NCI-H2227 (cell line): ENCODE results near the gene NASP.
"Not testable (repeated sequence)": the region's sequence is repeated elsewhere in the genome, so short reads cannot be mapped to it uniquely, and the experiment has no call there.

Experiments
- DNase-seq: peaks from one replicate; lab custom pipeline; 2025; ENCODE audit not compliant: unreplicated experiment; lab: John Stamatoyannopoulos, UW

NASP gene

GRCh38 chr1:45569962-45570581, 13.8 kb upstream of the NASP start:
- DNase-seq: peak; percentile 85

- no peak for DNase-seq
Measured at GRCh38 chr1:45570631-45571030, 13.2 kb upstream of the NASP start.

DNA sequence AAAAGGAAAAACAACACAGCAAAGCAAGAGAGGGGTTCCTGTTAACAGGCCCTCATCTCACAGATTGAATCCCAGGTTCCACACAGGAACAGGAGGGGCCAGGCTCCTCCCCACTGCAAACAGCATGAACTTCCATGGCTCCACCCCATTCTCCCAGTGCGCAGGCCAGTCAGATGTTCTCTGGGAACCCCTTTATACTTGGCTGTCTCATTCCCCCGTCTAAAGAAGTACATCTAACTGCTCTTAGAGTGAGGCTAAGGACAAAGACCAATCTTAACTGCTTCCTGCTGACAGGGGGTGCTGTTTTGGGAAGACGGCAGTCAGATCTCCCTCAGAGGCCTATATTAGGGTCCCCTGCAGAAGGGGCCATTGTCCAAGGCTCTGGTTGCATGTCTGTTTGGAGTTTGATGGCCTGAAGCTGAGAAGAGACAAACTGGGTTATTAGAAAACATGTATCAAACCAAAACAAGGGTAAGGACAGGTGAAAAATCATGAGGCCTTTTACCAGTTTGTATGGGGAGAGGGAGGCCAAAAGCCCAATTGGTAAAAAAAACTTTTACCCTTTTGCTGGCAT, 10.5 kb upstream of the NASP start:
- DNase-seq: no peak

DNA sequence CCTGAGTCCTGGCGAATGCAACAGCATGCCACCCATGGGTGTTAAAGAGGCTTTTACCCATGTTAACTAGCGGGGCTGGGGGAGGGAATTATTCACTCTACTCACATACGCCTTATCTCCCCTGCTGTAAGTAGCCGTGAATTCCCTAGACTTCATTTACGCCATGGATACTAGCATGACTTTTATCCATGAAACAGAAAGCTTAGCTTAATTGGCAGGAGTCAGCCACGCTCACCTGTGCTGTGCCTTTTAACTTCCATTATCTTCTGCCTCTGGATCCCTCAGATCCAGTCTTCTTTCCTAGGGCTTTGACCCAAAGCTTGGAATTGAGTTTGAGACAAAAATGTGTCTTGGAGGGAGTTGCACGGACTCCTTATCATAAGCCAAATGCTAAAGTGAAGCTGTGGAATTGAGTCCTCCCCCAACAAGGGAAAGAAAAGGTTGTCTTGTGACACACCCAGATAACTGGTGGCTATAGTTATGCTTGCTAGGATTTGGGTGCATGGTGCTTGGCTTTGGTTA, 9.7 kb upstream of the NASP start:
- DNase-seq: no peak

DNA sequence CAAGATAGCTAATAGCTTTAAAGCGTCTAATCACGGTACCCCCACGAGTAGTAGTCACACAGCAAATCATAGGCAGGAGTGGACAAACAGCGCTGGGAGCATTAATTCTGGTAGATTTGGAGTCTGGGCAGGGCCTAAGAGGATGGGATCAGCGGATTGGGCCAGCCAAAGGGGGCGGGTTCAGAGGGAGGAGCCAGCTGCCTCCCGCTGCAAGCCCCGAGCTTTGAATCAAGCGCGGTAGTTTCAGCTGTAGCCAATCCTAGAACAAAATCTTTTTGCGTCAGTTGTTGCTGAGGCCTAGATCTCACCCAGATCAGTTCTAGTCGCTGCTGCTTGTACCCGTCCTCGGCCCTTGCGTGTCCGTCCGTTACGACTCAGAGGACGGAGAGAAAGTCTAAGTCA, 576 bp upstream of the NASP start:
- DNase-seq: peak; percentile 97

DNA sequence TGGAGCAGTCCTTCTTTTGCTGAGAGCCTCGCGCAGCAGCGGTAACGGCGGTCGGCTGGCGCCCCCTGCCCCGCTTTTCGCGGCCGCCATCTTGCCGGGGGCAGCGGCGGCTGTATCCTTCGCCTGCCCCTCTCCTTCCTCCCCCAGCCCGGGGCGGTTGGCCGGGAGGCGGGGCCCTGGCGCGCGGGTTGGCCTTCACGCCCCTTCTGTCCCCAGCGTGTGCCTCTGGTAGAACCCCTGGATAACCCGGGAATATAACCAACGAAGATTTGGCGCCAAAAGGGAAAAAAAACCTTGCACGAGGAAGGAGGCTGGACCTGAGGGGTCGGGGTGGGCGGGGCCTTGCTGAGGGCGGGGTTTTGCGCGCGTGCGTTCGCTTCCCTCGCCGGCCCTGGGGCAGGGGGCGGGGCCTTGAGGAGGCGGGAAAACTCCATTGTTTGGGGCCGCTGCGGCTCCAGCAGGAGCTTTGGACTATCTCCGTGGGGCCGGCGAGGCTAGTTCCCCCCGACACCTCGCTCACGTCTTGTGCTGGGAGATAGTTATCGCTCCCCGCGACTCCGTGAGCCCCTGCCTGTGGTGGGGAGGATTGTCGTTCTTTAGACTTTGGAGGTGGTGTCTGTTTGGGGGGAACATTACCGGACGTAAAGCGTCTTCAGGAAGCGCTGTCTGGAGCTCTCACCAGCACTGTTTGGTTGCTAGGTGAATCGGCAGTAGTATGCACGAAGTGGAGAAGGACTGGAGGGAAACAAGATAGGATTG, 689 bp downstream of the NASP start:
- peak; percentile 96 for DNase-seq

GRCh38 chr1:45585110-45585426, 1.2 kb downstream of the NASP start:
- no peak for DNase-seq

DNA sequence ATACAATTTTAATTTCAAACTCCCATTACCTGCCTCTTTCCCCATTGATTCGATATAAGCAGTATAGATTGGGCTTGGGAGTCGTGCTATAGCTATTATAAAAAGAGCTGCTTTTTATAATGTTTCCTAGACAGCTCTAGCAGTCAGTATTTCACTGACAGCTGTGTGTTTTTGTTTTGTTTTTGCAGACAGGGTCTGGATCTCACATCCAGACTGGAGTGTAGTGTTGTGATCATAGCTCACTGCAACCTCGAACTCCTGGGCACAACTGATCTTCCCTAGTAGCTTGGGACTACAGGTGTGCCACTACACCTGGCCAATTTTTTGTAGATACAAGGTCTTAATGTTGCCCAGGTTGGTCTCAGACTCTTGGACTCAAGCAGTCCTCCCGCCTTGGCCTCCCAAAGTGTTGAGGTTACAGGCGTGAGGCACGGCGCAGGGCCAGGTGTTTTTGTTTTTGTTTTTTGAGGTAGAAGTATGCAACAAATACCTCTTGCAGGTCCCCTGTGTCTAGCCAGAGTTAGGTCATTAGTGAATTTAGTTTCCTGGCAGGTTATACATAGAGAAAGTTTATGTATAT, 1.7 kb downstream of the NASP start:
- DNase-seq: no peak

GRCh38 chr1:45586769-45587168, 2.9 kb downstream of the NASP start:
- no peak for DNase-seq

- DNase-seq: no peak
Measured at GRCh38 chr1:45589861-45590260, 6.0 kb downstream of the NASP start.

- no peak for DNase-seq
Measured at GRCh38 chr1:45594412-45594811, 10.6 kb downstream of the NASP start.

GRCh38 chr1:45596765-45597164, 12.9 kb downstream of the NASP start:
- not testable (repeated sequence) for DNase-seq

- DNase-seq: no peak
Measured at GRCh38 chr1:45604239-45604638, 20.4 kb downstream of the NASP start.

GRCh38 chr1:45607404-45608074, 23.7 kb downstream of the NASP start:
- no peak for DNase-seq

DNA sequence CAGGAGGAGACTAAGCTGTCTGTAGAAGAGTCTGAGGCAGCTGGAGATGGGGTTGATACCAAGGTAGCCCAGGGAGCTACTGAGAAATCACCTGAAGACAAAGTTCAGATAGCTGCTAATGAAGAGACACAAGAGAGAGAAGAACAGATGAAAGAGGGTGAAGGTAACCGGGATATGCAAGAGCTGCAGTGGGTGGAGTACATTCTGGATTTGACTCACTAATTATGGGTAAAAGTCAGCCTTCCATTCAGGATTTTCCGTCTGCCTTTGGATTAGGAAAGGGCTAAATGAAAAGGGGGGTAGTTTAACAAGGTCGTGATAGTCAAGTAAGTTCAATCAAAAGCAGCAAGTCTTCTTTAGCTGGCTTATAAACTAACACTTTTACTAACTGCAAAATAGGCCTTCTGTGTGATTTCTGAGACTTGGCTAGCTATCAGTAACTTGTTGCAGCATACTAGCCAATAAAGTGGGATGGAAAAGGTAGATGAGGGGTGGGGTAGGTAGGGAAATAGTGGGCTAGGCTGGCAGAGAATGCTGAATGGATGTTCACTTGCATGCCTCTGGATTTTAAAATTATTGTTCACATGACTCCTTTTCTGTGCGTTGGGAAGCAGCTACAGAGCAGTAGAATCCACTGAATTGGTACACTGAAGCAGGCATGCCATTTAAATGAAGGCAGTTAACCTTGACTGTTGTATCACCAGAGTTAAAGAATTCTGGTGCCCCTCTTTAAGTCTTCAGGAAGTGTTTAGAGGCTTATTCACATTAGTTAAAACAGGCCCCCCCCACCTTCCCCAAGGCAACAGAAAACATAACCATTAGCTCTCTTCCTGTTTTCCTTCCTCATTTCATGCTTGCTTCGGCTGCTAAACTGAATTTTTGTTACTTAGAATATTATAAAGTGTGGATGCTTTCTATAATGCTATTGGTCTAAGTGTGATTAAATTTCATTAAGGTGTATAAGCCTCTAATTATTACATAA, 24.6 kb downstream of the NASP start:
- DNase-seq: no peak

DNA sequence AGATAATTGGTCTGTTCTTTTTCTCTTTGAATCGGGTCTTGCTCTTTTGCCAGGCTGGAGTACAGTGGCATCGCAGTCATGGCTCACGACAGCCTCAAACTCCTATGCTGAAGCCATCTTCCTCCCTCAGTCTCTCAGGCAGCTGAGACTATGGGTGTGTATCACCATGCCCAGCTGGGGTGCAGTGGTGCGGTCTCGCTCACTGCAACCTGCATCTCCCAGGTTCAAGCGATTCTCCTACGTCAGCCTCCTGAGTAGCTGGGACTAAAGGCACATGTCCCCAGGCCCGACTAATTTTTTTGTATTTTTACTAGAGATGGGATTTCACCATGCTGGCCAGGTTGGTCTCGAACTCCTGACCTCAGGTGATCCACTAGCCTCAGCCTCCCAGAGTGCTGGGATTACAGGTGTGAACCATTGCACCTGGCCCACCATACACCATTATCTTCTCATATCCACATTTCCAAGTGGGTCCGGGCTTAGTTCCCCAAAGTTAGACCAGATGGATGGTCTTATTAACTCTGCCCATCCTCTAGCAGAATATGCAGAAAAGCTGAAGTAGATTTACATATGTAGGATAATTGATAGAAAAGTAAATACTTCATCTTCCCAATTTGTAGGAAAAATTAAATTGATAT, 26.9 kb downstream of the NASP start:
- DNase-seq: no peak

DNA sequence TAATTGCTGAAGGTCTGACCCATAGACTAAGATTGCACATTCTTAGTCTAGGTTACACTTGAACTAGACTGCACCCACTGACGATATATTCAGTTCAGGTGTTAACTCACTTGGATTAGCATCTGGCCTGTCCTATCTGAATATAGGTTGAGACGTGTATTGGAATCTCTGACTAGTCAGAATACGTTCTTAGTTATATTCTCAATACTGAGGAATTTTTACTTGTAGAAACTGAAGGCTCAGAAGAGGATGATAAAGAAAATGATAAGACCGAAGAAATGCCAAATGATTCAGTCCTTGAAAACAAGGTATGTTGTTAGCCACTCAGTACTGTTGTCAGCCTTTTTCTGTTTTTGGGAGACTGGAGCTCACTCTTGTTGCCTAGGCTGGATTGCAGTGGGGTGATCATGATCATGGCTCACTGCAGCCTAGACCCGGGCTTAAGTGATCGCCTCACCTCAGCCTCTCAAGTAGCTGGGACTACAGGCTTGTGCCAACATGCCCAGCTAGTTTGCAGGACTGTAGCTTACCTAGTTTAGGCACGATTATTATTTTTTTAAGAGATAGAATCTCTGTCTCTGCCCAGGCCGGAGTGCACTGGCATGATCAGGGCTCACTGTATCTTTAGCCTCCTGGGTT, 29.2 kb downstream of the NASP start:
- no peak for DNase-seq

GRCh38 chr1:45615885-45616284, 32.0 kb downstream of the NASP start:
- no peak for DNase-seq

GRCh38 chr1:45617618-45618017, 33.8 kb downstream of the NASP start:
- no peak for DNase-seq
